DMS153 (cell line): ENCODE measurements around the gene EFCAB14.
"Not testable (repeated sequence)": the region's sequence is repeated elsewhere in the genome, so short reads cannot be mapped to it uniquely, and the experiment has no call there.

Source experiments
- DNase-seq: peaks from one replicate; lab custom pipeline; 2025; lab: John Stamatoyannopoulos, UW

Gene EFCAB14

GRCh38 chr1:46653405-46653958, 65.4 kb downstream of the EFCAB14 start:
- DNase-seq: no peak

- DNase-seq: no peak
Observed at GRCh38 chr1:46652321-46653100, 66.4 kb downstream of the EFCAB14 start.

GRCh38 chr1:46651152-46651551, 67.8 kb downstream of the EFCAB14 start:
- not testable (repeated sequence) for DNase-seq

GRCh38 chr1:46650491-46650890, 68.4 kb downstream of the EFCAB14 start:
- no peak for DNase-seq

- no peak for DNase-seq
Observed at GRCh38 chr1:46649764-46650163, 69.2 kb downstream of the EFCAB14 start.

- DNase-seq: no peak
Observed at GRCh38 chr1:46647611-46648010, 71.3 kb downstream of the EFCAB14 start.

- DNase-seq: no peak
Observed at GRCh38 chr1:46646844-46647243, 72.1 kb downstream of the EFCAB14 start.

GRCh38 chr1:46646331-46646730, 72.6 kb downstream of the EFCAB14 start:
- DNase-seq: no peak

GRCh38 chr1:46645815-46646214, 73.1 kb downstream of the EFCAB14 start:
- no peak for DNase-seq

GRCh38 chr1:46643368-46643775, 75.5 kb downstream of the EFCAB14 start:
- peak; percentile 98 for DNase-seq

GRCh38 chr1:46642115-46642680, 76.7 kb downstream of the EFCAB14 start:
- no peak for DNase-seq

- DNase-seq: no peak
Observed at GRCh38 chr1:46639547-46639946, 79.4 kb downstream of the EFCAB14 start.

- no peak for DNase-seq
Observed at GRCh38 chr1:46638921-46639320, 80.0 kb downstream of the EFCAB14 start.

GRCh38 chr1:46637444-46638083, 81.3 kb downstream of the EFCAB14 start:
- no peak for DNase-seq

GRCh38 chr1:46635205-46635604, 83.7 kb downstream of the EFCAB14 start:
- DNase-seq: no peak

GRCh38 chr1:46630719-46631118, 88.2 kb downstream of the EFCAB14 start:
- DNase-seq: no peak
